Activated T-cell treated with anti-CD3 and anti-CD28 coated beads for 24 hours (primary cell): ENCODE data around the gene MVB12B.

Experiments used
- DNase-seq: peaks from one replicate; pipeline ENCODE4 v3.0.0-alpha.2; 2020; ENCODE audit warnings: low read depth

MVB12B gene

DNA sequence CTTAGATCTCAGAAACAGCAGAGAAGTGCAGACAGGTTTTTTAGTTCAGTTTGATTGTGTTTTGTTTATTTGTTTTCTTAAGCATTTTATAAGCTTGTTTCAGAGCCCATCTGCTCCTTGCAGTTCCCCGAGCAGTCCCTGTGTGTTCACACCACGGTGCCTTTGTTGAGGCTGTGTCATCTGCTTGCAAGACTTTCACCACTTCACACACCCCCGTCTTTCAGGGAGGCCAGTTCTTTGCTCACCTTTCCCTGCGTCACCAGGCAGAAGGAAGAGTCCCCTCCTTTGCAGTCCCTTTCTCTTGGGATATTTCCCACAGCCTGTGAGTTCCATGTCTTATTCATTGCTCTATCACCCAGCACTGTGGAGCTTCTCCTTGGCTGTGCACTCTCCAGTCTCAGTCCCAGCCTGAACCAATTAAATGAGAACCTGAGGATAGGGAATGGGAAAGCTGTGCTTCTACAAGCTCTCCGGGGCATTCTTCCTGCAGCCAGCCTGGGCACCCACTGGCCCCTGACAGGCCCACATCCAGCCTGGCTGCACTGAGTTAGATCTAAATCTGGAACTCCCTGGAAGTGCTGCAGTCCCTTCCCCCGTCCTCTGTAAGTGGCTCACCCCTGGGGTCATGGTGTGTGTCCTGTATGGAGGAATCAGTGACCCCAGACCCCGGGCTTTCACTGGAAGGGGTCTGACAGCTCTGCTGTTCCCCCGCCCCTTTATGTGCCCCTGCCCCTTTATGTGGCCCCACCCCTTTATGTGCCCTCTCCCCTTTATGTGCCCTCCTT is 5.5 kb downstream of the MVB12B start:
- DNase-seq, result no peak

DNA sequence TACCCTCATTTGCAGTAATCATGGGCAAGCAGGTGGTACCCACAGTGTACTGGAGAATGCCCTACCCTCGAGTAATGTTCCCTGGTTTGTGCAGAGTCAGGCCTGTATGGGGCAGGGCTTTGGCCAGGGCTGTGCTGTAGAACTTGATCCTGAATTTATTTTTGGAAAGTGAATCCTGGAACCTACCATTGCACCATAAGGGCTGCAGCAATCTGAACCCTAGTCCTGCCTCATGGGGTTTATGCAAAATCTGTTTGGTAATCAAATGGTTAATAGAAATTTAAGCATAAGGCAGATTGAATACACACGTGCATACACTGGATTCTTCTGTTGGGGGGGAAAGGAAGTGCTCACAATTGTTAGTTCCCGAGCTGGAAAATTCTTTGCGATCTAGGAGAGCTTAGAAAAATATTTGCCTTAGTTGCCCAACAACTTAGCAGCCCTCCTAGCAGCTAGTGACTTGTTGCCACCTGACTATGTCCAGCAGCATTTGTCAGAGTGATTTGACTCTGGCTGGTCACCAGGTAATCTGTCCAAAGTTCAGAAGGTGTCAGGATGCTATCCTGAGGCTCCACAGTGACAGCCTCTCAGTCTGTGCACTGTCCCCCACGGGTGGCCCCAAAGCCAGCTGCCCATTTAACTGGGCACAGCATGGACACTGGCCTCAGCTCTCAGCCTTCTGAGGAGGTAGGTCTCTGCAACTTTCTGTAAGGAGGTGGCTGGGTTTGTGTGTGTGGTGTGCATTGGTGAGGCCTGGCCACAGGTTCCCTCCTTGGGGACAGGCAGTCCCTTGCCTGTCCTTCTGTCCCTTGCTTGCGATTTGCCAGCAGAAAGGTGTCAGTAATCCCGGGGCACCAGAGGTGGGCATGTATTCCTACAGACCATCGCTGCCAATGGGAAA is 8.3 kb downstream of the MVB12B start:
- no peak for DNase-seq

DNA sequence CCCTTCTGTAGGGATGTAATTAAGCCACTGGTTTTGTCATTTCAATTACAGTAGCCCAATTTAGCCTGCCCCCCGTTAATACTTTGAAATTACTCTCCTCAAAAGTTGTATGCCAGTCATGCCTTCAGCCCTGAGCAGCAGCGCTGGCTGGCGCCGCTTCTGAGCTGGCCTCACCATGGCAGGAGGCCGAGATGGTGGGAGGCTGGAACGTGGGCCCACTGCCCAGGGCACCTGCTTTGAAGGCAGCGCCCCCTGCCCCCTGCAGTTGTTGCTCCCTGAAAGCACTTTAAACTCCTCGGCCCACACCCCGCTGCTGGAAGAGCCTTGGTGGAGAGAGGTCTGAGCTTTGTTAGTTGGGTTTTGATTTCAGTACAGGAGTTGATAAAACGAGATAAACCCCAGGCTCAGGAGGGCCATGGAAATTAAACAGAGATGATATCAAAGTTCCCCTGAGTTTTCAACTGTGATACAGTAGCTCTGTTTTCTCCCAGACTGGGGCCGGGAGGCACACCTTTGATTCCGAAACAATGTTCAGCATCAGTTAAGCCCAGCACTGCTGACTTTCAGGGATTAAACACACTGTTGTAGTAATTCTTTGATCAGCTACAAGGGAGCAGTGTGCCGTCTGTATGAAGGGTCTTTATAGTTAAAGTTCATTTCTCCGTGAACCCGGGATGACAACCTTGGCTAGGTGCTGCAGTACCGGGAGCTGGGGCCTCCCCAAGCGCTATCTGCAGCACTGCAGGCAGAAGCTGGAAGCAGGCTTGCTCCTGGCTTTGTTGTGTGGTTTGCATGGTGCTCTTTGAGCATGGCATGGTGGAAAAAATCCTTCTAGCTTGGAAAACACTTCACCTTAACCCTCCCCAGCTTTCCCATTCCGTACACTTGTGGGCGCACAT is 9.5 kb downstream of the MVB12B start:
- no peak for DNase-seq

DNA sequence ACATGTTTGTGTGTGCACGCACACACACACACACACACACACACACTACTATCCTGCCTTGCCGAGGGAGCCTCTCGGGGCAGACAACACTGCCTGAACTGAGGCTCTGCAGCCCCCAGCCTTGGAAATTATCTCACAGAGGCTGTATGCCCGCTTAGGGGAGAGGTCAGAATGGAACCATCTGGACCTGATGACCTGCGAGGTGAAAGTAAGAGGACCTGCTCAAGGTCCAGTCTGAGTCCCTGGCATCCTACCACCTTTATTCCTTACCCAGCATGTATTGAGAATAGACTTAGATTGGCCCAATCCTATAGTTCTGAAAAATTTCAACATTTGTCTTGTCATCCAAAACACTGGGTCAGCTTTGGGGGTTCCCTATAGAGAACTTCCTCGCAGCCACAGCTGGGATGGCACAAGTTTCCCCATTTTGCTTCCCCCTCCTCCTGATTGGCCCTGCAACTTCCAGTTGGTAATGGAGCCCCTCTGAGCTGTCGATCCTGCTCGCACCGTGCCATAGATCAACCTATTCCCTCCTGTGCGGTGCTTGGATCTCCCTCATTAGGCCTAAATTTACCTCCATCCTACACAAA is 10.2 kb downstream of the MVB12B start:
- DNase-seq, result no peak

DNA sequence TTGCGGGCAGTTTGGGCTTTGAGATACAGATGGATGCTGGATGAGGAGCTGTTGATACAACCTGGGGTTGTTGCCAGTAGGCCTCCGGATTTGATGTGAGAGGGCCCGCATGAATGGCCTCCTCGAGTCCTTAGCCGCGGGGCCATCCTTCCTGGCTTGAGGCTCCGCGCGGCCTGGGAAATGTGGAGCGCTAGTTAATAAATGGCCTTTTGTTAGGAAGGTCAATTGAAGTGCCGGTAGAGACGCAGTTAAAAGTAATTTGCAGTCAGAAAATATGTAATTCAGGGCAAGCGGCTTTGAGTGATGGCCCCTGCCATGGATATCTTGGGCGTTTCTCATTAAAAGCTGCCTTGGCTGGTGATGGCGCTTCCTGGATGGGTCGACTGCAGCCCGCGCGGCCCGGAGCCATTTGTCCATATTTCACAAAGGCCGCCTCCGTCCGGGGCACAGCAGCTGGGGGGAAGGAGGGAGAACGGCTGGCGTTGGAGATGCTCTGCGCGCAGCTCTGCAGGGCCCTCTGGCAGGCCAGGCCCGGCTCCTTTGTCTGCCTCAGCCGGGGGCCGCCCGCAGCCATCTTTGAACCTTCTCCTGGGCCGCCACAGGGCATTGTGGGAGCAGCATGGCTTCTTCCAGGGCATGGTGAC is 11.2 kb downstream of the MVB12B start:
- no peak for DNase-seq

DNA sequence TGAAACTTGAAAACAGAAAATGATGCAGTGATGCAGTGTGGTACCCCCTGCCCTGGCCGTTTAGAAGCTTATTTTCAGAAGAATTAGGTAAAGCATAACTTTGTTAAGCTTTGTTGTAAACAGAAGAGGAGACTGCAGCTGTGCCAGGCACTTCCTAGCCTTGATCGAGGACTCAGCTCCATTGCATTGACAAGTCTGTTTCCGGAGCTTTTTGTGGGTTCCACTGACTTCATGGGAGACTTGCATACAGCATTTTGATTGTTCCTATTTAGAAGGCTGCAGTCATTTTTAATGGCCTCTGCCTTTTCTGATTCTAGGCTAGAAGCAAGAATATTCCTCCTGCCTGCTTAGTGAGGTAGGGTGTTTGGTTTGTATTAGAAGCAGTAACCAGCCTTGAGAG is 12.3 kb downstream of the MVB12B start:
- DNase-seq, result no peak

DNA sequence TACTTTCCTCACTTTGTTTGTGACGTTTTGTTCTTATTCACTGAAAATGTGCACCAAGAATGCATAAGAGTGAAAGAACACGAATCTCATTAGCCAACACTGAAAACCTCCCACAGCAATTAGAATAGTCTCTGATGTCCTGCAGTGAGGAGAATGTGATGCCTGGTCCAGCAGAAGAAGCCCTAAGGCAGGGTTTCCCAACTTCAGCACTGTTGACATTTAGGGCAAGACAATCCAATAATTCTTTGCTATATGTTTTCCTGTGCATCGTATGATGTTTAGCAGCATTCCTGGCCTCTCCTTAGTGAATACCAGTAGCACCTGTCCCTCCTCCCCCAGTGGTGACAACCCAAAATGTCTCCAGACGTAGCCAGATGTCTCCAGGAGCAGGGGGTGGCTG is 14.8 kb downstream of the MVB12B start:
- DNase-seq, result no peak

DNA sequence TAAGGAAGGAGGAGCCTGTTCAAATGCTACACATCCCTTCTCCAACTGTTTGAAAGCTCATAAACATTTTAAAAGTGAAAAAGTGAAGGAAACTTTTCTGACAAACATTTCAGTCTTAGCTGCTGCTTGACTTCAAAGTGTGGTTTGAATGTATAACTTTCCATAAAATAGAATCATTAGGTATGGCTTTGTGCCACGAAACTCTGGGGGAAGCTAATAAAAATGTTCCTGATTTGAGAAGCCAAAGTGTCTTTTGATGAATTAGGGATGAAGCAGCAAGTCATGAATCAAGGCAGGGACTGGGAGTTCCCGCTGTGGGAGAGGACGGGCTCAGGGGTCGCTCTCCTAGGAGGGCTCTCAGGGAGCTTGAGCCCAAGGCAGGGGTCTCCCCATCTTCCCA is 15.3 kb downstream of the MVB12B start:
- DNase-seq, result no peak

DNA sequence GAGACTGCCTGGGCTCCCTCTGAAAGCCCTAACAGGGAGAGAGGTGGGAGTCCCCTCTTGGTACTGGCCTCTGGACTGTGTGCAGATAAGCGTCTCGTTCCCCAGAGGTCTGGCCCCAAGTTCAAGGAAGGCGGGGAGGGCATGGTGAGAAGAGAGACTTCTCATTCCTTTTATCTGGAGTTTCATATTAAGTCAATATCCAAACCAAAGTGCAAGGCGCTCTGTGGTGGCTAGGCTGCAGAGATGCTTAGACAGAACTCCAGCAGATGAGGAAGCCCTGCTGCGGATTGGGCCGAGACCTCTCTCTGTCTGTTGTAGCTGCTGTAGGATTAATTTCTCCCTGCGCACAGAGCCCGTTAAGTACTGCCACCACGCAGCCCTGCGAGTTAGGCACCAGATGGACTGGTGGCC is 16.0 kb downstream of the MVB12B start:
- DNase-seq, result no peak

DNA sequence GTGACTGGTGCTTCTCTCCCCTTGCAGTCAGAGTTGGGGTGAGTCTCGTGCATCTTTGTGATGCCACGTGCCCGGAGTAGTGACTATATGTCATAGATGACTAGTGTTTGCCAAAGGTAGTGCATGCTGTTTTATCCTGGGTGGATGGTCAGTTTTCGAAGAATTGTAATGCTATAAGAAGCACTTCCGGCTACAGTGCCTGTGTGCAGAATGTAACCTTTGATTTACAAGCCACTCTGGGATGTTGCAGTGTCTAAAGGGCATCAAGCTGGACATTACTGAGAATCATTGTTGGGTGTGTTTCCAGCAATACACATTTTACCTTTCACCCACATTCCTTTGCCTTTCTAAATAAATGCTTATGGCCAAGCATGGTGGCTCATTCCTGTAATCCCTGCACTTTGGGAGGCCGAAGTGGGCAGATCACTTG is 16.7 kb downstream of the MVB12B start:
- DNase-seq, result no peak

DNA sequence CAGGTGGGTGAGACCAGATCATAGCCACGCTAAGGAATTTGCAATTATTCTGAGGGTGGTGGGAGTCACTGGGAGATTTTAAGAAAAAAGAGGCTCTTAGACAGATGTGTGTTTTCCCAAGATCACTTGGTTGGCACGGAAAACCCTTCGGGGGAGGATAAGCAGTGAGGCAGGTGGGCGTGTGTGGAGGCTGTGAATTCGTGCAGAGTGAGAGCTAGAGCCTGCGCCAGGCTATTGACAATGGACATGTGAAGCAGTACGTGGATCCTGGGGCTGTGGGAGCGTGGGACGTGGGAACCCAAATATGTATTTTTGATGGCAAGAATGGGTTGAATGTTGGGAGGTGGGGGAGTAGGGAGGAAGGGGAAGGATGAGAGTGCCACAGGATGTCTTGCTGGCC is 19.4 kb downstream of the MVB12B start:
- DNase-seq, result no peak

DNA sequence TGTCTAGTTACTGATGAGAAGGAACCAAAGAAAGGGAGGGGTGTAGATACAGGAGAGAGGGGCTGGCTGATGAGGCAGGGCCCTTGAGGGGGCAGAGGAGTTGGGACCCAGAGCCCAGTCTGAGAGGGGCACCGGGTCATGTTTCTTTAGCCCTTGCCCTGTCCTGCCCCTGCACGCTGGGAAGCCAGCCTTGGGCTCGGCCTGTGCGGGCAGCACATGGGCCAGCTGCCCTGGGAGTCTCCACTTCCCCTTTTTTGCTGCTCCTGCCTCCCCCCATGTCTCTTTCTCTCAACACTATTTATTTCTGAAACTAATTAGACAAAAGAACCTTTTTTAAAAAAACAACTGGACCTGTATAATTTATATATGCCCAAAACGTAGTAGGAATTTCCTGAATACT is 20.5 kb downstream of the MVB12B start:
- no peak for DNase-seq

DNA sequence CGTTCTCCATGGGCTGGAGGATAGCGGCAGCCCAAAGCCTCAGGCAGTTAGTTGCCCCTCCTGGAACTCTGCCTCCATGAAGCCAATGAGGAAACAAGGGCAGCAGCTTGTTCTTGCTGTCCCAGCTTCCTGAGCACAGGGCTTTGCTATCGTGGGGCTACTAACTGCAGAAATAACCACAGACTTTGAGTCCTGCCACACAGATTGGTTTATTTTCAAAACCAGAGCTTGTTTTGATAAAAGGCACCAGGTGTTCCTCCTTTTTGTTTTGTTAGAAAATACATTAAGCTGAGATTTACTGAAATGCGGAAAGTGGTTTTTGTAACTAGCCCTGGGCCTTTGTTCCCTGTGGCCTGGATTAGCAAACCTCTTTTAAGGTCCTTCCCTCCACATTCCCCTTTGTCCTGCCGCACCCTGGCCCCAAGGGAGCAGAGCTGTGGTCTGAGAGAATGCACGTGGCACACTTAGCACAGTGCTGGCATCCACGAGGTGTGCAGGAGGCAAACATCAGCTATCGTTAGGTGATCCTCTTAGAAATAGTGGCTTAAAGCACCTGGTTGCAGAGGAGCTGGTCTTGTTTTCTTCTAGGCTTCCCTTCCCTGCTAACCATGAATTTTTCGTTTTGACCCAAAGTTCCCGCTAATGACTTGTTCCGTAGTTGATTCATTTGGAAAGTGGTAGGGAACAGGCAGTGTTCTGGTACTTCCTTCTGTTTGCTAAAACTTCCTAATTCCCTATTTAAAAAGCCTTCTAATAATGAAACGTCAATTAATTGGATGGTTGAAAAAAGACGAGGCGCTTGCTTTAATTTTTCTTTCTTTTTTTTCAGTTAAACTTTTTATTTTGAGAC is 21.5 kb downstream of the MVB12B start:
- DNase-seq, result no peak

DNA sequence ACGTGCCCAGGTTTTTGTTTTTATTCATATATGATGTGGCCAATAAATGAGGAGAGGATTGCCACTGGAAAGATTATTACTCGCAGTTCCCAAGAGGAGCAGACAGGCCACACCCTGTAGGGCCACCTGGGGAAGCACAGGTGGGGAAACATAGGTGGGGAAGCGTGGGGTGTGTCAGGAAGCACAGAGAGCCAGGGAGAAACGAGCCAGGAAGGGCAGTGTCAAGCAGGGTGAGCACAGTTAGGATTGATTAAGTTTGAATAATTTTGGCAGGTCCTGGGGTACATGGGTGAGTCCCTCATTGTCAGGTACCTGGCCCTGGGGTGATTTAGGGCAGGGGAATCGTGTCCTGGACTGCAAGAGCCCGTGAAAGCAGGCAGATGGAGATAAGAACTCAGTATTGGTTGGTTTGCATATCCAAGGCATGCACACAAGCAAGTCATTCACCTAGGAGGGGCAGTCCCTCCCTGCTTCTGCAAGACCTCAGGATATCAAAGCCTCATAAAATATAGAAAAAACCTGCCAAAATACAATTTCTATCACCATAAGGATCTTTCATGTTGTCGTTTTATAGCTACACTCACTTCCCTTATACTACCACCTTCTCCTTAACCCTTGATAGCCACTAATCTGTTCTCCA is 22.4 kb downstream of the MVB12B start:
- DNase-seq, result no peak

DNA sequence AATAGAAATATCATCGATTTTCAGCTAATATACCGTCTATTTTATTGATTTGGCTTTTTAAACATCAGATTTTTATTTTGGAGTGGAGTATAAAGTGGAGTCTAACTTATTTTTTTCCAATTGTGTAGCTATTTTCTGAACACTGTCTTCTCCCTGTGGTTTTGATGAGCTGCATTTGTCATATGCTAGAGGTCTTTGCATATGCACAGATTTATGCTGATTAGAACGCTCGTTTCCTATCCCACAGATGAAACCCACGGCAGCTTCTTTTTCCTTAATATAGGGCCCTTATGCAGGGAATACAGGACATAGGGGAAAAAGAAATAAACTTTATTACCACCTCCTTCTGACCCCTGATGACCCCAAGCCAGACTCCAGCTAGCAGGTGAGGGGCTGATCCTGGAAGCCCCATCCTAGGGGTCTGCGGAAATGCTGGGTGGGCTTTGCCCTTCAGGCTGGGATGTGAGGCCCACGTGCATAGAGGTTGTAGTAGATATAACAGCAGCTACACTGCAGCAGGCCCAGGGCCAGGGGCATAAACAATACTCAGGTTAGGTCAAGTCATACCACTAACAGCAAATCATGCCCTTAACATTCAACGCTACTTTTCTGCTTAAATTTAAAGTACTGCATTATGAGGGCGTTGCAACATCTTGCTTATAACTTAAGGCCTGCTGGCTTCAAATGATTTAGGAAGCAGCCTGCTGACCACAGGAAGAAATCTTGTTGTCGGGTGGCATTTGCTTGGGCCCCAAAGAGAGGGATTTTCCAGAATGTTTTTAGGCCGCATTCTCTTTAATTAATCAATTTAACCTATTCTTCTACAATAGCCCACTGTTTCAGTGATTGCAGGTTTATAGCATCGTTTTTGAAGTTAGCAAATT is 28.5 kb downstream of the MVB12B start:
- DNase-seq, result no peak

DNA sequence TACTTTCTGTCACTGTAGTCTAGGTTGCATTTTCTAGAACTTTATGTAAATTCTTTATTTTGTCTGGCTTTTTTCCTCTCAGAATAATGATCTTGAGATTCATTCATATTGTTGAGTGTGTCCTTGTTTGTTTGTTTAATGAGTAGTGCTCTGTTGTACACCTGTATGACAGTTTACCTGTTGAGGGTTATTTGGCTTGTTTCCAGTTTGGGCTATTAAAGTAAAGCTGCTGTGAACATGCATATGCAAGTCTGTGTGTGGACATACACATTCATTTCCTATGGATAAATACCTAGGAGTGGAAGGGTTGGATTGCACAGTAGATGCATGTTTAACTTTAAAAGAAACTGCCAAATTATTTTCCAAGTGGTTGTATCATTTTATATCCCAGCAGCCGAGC is 30.4 kb downstream of the MVB12B start:
- no peak for DNase-seq

DNA sequence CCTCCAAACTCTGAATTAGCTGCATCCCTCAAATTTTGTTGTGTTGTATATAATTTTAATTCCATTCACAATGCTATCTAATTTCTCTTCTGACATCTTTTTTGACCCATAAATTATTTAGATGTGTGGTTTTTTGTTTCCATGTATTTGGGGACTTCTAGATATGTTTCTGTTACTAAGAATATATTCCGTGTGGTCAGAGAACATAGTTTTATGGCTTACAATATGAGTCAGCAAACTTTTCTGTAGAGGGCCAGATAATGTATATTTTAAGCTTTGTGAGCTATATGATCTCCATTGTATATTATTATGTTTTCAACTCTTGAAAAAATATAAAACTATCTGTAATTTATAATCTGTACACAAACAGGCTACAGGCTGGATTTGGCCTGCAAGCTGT is 33.4 kb downstream of the MVB12B start:
- no peak for DNase-seq

DNA sequence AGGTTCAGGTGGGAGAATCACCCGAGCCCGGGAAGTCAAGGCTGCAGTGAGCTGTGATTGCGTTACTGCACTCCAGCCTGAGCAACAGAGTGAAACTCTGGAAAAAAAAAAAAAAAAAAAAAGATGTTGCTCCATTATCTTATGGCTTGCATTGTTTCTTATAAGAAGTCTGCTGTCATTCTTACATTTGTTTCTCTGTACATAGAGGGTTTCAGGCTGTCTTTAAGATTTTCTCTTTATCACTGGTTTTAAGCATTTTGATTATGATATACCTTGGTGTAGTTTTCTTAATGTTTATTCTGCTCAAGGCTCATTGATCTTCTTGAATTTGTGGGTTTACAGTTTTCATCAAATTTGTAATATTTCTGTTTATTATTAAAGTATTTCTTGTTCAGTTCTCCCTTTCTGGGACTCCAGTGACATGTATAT is 35.2 kb downstream of the MVB12B start:
- DNase-seq, result no peak

DNA sequence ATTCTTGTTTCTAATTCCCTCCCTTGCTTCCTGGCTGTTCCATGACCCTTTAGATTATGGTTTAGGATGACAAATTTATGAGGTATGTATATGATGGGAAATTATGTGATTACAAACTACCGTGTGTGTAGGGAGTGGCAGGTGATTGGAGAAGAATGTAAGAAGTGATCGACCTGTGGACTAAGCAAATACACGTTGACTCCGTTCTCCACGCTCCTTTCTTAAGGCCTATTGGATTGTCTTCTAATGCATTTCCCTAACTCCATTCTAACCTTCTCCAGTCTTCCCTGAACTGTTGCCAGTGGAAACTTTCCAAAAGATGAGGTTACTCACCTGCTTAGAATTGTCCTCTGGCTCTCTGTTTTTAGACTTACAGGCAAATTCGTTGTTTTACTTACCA is 36.6 kb downstream of the MVB12B start:
- DNase-seq, result no peak
